ENCODE data around the gene THTPA. TPM values are rescaled to one million over a fixed set of nuclear protein-coding genes. Genes with fewer than 3 reads are reported as not detected.
A peak's percentile ranks its signal among the peaks of the same experiment; 100 is the strongest.

THTPA gene
- polyA plus RNA-seq, 4 donors = 9.7 to 26.7 (median 15.5) TPM

GRCh38 chr14:23561259-23561658 is 5.2 kb downstream of the THTPA start:
- Histone ChIP-seq H3K4me3 (ENCODE audit: low read depth in 1 of 3, low read length in 3 of 3) (no peak overlapping the region), H3K9me3 (ENCODE audit: control insufficient read depth in 2 of 2, insufficient read depth in 1 of 2, low read depth in 1 of 2, low read length in 1 of 2) (no peaks in the 10 kb centered on the region), H3K36me3 (ENCODE audit: control insufficient read depth in 3 of 3, insufficient read depth in 2 of 3, low read depth in 1 of 3, low read length in 3 of 3) (peaks cover 0 to 78% (median 4%) of the 10 kb centered on the region in 3 donors), H3K27me3 (ENCODE audit: control insufficient read depth in 3 of 3, insufficient read depth in 3 of 3, low read length in 3 of 3) (no peaks in the 10 kb centered on the region), H3K4me1 (ENCODE audit: control insufficient read depth in 3 of 3, insufficient read depth in 2 of 3, low read depth in 1 of 3, low read length in 2 of 3) (peaks cover 0 to 32% (median 6%) of the 10 kb centered on the region in 3 donors), H3K27ac (ENCODE audit: low read depth in 1 of 3, low read length in 2 of 3) (no peak overlapping the region)
- no peak for DNase-seq
- no peak for FAIRE-seq
- 90 to 100% (median 94%) methylated on average over 2 of the region's 2 CpGs for WGBS, 3 donors

GRCh38 chr14:23561873-23562821 is 6.1 kb downstream of the THTPA start:
- no peak overlapping the region for H3K4me3 ChIP-seq (ENCODE audit: low read depth in 1 of 3, low read length in 3 of 3)
- H3K27me3 ChIP-seq (ENCODE audit: control insufficient read depth in 3 of 3, insufficient read depth in 3 of 3, low read length in 3 of 3) = no peaks in the 10 kb centered on the region
- FAIRE-seq (no peak), DNase-seq (no peak)
- H3K27ac ChIP-seq (ENCODE audit: low read depth in 1 of 3, low read length in 2 of 3) = no peak overlapping the region
- H3K9me3 ChIP-seq (ENCODE audit: control insufficient read depth in 2 of 2, insufficient read depth in 1 of 2, low read depth in 1 of 2, low read length in 1 of 2) = no peaks in the 10 kb centered on the region
- WGBS, 3 donors = 80 to 89% (median 88%) methylated on average over 15 of the region's 15 CpGs
- H3K4me1 ChIP-seq (ENCODE audit: control insufficient read depth in 3 of 3, insufficient read depth in 2 of 3, low read depth in 1 of 3, low read length in 2 of 3) = peaks cover 0 to 32% (median 3%) of the 10 kb centered on the region in 3 donors
- H3K36me3 ChIP-seq (ENCODE audit: control insufficient read depth in 3 of 3, insufficient read depth in 2 of 3, low read depth in 1 of 3, low read length in 3 of 3) = peaks cover 0 to 79% (median 4%) of the 10 kb centered on the region in 3 donors

- no peaks in the 10 kb centered on the region for H3K27me3 ChIP-seq (ENCODE audit: control insufficient read depth in 3 of 3, insufficient read depth in 3 of 3, low read length in 3 of 3)
- H3K27ac ChIP-seq (ENCODE audit: low read depth in 1 of 3, low read length in 2 of 3) = no peak overlapping the region
- peaks cover 0 to 28% (median 0%) of the 10 kb centered on the region in 3 donors for H3K4me1 ChIP-seq (ENCODE audit: control insufficient read depth in 3 of 3, insufficient read depth in 2 of 3, low read depth in 1 of 3, low read length in 2 of 3)
- peak; percentile 39 to 61 for DNase-seq
- H3K36me3 ChIP-seq (ENCODE audit: control insufficient read depth in 3 of 3, insufficient read depth in 2 of 3, low read depth in 1 of 3, low read length in 3 of 3) = peaks cover 0 to 79% (median 4%) of the 10 kb centered on the region in 3 donors
- no peaks in the 10 kb centered on the region for H3K9me3 ChIP-seq (ENCODE audit: control insufficient read depth in 2 of 2, insufficient read depth in 1 of 2, low read depth in 1 of 2, low read length in 1 of 2)
- 90 to 100% (median 96%) methylated on average over 2 of the region's 2 CpGs for WGBS, 3 donors
- H3K4me3 ChIP-seq (ENCODE audit: low read depth in 1 of 3, low read length in 3 of 3) = no peak overlapping the region
- no peak for FAIRE-seq
Observed at GRCh38 chr14:23562822-23563472, 6.9 kb downstream of the THTPA start.

DNA sequence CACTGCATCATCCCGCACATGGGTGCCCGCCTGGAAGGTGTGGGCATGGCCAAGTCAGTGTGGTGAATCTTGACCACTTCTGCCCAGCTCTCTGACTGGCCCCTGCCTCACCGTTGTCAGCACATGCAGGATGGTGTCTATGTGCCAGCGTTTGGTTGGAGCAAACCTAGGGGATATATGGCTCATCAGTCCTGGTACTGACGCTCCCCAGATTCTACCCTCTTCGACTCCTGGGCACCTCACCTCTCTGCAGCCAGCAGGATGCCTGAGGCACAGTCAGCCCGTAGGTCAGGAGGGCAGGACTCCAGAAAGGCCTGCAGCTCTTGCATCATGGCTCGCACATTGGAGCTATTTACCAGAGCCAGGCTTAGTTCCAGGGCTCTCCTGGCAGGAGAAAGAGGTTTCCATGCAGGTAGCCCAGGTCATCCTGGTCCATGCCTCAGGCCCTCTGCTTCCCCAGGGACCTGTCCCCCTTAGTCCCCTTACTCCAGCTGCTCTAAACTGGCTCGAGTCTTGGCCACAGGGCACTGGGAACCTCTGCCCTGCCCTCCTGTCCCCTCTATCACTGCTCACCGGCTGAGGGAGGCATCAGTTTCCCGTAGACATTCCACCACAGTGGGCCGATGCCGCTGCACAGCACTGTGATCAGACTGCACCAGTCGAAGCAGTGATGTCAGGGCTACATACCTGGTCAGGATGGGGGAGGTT is 7.6 kb downstream of the THTPA start:
- H3K27ac ChIP-seq (ENCODE audit: low read depth in 1 of 3, low read length in 2 of 3) = no peak overlapping the region
- no peak for DNase-seq
- peaks cover 0 to 75% (median 4%) of the 10 kb centered on the region in 3 donors for H3K36me3 ChIP-seq (ENCODE audit: control insufficient read depth in 3 of 3, insufficient read depth in 2 of 3, low read depth in 1 of 3, low read length in 3 of 3)
- no peak for FAIRE-seq
- H3K9me3 ChIP-seq (ENCODE audit: control insufficient read depth in 2 of 2, insufficient read depth in 1 of 2, low read depth in 1 of 2, low read length in 1 of 2) = no peaks in the 10 kb centered on the region
- H3K4me3 ChIP-seq (ENCODE audit: low read depth in 1 of 3, low read length in 3 of 3) = no peak overlapping the region
- H3K27me3 ChIP-seq (ENCODE audit: control insufficient read depth in 3 of 3, insufficient read depth in 3 of 3, low read length in 3 of 3) = no peaks in the 10 kb centered on the region
- 80 to 87% (median 86%) methylated on average over 14 of the region's 14 CpGs for WGBS, 3 donors
- peaks cover 0 to 32% (median 2%) of the 10 kb centered on the region in 3 donors for H3K4me1 ChIP-seq (ENCODE audit: control insufficient read depth in 3 of 3, insufficient read depth in 2 of 3, low read depth in 1 of 3, low read length in 2 of 3)

GRCh38 chr14:23564181-23564812 is 8.2 kb downstream of the THTPA start:
- no peak overlapping the region for H3K27ac ChIP-seq (ENCODE audit: low read depth in 1 of 3, low read length in 2 of 3)
- H3K36me3 ChIP-seq (ENCODE audit: control insufficient read depth in 3 of 3, insufficient read depth in 2 of 3, low read depth in 1 of 3, low read length in 3 of 3) = peaks cover 0 to 68% (median 4%) of the 10 kb centered on the region in 3 donors
- H3K4me1 ChIP-seq (ENCODE audit: control insufficient read depth in 3 of 3, insufficient read depth in 2 of 3, low read depth in 1 of 3, low read length in 2 of 3) = peaks cover 0 to 28% (median 2%) of the 10 kb centered on the region in 3 donors
- WGBS, 3 donors = 87 to 89% (median 88%) methylated on average over 13 of the region's 13 CpGs
- no peaks in the 10 kb centered on the region for H3K9me3 ChIP-seq (ENCODE audit: control insufficient read depth in 2 of 2, insufficient read depth in 1 of 2, low read depth in 1 of 2, low read length in 1 of 2)
- no peaks in the 10 kb centered on the region for H3K27me3 ChIP-seq (ENCODE audit: control insufficient read depth in 3 of 3, insufficient read depth in 3 of 3, low read length in 3 of 3)
- DNase-seq (no peak), FAIRE-seq (no peak)
- H3K4me3 ChIP-seq (ENCODE audit: low read depth in 1 of 3, low read length in 3 of 3) = no peak overlapping the region

DNA sequence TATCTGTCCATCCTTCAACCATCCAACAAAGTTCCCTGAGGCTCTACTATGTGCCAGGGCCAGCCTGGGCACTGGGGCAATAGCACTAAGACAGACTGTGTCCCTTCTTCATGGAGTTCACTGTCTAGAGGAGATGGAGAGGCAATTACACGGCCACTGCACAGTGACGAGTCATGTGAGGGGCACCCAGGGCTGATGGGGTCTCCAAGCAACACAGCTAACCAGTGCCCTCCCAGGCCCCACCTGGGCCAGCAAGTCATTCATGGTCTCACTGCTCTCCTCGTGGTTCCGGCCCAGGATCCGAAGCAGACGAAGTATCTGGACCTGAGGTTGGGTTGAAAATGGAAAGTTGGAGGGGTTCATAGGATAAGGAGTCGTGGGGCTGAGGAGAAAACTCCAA is 8.8 kb downstream of the THTPA start:
- Histone ChIP-seq H3K27ac (ENCODE audit: low read depth in 1 of 3, low read length in 2 of 3) (no peak overlapping the region), H3K36me3 (ENCODE audit: control insufficient read depth in 3 of 3, insufficient read depth in 2 of 3, low read depth in 1 of 3, low read length in 3 of 3) (peaks cover 0 to 62% (median 4%) of the 10 kb centered on the region in 3 donors)
- DNase-seq = no peak

GRCh38 chr14:23565626-23566025 is 9.6 kb downstream of the THTPA start:
- Histone ChIP-seq H3K4me3 (ENCODE audit: low read depth in 1 of 3, low read length in 3 of 3) (no peak overlapping the region), H3K27me3 (ENCODE audit: control insufficient read depth in 3 of 3, insufficient read depth in 3 of 3, low read length in 3 of 3) (no peaks in the 10 kb centered on the region), H3K4me1 (ENCODE audit: control insufficient read depth in 3 of 3, insufficient read depth in 2 of 3, low read depth in 1 of 3, low read length in 2 of 3) (peaks cover 0 to 21% (median 2%) of the 10 kb centered on the region in 3 donors), H3K27ac (ENCODE audit: low read depth in 1 of 3, low read length in 2 of 3) (no peak overlapping the region), H3K9me3 (ENCODE audit: control insufficient read depth in 2 of 2, insufficient read depth in 1 of 2, low read depth in 1 of 2, low read length in 1 of 2) (no peaks in the 10 kb centered on the region), H3K36me3 (ENCODE audit: control insufficient read depth in 3 of 3, insufficient read depth in 2 of 3, low read depth in 1 of 3, low read length in 3 of 3) (peaks cover 0 to 55% (median 4%) of the 10 kb centered on the region in 3 donors)
- no peak for FAIRE-seq
- 90 to 93% (median 90%) methylated on average over 11 of the region's 11 CpGs for WGBS, 3 donors
- DNase-seq = no peak

More for the DNA sequence above, 8.8 kb downstream of the THTPA start:
- H3K9me3 ChIP-seq (ENCODE audit: control insufficient read depth in 2 of 2, insufficient read depth in 1 of 2, low read depth in 1 of 2, low read length in 1 of 2) = no peaks in the 10 kb centered on the region
- H3K27me3 ChIP-seq (ENCODE audit: control insufficient read depth in 3 of 3, insufficient read depth in 3 of 3, low read length in 3 of 3) = no peaks in the 10 kb centered on the region
- no peak for FAIRE-seq
- 85 to 87% (median 86%) methylated on average over 7 of the region's 7 CpGs for WGBS, 3 donors
- no peak overlapping the region for H3K4me3 ChIP-seq (ENCODE audit: low read depth in 1 of 3, low read length in 3 of 3)
- H3K4me1 ChIP-seq (ENCODE audit: control insufficient read depth in 3 of 3, insufficient read depth in 2 of 3, low read depth in 1 of 3, low read length in 2 of 3) = peaks cover 0 to 22% (median 2%) of the 10 kb centered on the region in 3 donors

Measured in small intestine (tissue), 7 donors.